GM19372 (cell line): Measurements from ENCODE around the gene RABGAP1L.
"Not testable (repeated sequence)": the region's sequence is repeated elsewhere in the genome, so short reads cannot be mapped to it uniquely, and the experiment has no call there.

Source experiments
- ATAC-seq: cut with Tn5 transposase; IDR thresholded peaks from one replicate; pipeline ENCODE4 v1.9.1; 2021; ENCODE audit warnings: mild to moderate bottlenecking, low read depth, moderate library complexity; ENCODE audit not compliant: unreplicated experiment

RABGAP1L gene

DNA sequence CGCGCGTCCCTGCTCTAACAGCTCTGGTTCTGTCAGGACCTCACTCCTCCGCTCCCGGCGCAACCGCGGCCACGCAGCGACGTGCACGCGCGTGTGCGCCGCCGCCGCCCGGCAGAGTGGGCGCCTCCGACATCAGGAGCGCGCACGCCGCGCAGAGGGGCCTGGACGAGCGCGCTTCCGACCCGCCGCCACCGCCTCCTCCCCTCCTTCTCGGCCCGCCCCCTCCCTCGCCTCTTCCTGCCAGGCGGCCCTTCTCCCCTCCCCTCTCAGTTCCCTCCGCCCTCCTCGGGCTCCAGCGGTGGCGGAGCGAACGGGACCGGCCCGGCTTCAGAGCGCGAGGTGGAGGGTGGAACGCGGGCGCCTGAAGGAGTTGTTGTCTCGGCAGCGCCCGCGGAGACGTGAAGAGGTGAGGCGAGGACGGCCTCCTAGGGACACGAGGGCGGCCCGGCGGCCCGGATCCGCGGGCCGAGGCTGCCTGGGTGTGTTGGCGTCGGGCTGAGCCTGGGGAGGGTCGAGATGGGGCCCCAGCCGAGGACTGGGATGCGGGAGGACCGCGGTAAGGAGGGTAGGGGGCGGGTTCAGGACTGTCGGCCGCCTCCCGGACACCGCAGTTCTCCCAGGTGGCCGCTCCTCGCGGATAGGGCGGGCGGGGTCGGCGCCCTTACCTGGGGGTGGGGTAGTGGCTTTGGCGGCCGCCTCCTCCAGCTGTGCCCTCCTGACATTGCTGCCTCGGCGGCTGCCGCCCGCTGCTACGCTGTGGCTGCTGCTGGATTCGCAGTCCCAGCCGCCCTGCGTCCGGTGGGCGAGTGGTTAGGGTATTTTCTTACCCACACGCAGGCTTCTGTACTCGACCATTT lies at the start of gene RABGAP1L:
Gene RABGAP1L, plus strand, starts transcription at position 269 of the 857 bp plus-strand sequence.
- peak; percentile 65 for ATAC-seq

DNA sequence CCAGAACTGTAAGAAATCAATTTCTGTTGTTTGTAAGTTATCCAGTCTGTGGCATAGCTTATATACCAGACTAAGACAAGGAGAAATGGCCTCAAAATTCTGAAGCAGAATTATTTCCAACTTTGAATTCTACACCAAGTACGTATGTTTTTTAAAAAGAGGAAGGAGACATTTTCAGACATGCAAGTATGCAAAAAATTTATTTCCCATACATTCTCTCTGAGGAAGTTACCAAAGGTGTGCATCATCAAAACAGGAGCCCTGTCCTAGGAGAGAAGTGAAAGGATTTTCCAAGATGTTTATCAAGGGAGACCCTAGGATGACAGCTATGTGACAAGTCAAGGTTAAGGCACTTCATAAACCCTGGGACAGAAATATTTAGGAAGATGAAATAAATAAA lies 49.3 kb upstream of the RABGAP1L start:
- no peak for ATAC-seq

DNA sequence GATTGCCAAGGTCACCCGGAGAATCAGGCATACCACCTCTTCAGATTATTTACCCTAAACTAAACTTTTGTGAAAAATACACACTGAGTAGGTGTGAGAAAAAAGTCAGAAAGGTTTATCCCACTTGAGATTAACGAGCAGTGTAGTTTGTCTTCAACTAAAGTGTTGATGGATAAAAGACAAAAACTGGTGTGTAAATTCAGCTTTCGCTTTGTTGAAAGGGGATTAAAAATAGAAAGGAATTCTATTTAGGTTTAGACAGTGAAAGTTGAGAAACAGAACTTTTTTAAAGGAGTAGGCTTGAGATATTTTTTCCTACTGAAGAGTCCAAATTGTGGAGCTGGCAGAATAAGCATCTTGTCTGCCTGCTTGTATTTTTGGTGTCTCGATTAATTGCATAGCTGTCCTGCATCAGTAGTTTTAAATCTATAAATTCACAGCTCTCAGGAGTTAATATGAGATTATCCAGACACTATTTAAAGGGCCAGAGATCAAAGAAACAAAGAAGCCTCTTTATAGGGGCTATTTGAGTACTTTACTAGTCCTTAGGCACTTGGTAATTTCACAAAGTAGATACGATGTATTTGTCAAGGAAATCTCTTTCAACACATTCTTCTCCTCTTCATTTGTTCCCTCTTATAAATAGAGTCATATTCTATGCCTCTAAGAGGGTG lies 46.7 kb upstream of the RABGAP1L start:
- ATAC-seq: no peak

GRCh38 chr1:174114106-174114505 lies 45.2 kb upstream of the RABGAP1L start:
- no peak for ATAC-seq

GRCh38 chr1:174114788-174115448 lies 44.4 kb upstream of the RABGAP1L start:
- ATAC-seq: peak; percentile 76

GRCh38 chr1:174116042-174116441 lies 43.3 kb upstream of the RABGAP1L start:
- ATAC-seq: no peak

GRCh38 chr1:174118751-174119150 lies 40.6 kb upstream of the RABGAP1L start:
- no peak for ATAC-seq

GRCh38 chr1:174122318-174122717 lies 37.0 kb upstream of the RABGAP1L start:
- ATAC-seq: not testable (repeated sequence)

GRCh38 chr1:174123843-174124242 lies 35.5 kb upstream of the RABGAP1L start:
- no peak for ATAC-seq

DNA sequence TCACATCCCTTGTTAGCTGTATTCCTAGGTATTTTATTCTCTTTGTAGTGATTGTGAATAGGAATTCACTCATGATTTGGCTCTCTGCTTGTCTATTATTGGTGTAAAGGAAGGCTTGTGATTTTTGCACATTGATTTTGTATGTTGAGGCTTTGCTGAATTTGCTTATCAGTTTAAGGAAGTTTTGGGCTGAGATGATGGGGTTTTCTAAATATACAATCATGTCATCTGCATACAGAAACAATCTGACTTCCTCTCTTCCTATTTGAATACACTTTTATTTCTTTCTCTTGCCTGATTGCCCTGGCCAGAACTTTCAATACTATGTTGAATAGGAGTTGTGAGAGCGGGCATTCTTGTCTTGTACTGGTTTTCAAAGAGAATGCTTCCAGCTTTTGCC lies 32.1 kb upstream of the RABGAP1L start:
- ATAC-seq: not testable (repeated sequence)

DNA sequence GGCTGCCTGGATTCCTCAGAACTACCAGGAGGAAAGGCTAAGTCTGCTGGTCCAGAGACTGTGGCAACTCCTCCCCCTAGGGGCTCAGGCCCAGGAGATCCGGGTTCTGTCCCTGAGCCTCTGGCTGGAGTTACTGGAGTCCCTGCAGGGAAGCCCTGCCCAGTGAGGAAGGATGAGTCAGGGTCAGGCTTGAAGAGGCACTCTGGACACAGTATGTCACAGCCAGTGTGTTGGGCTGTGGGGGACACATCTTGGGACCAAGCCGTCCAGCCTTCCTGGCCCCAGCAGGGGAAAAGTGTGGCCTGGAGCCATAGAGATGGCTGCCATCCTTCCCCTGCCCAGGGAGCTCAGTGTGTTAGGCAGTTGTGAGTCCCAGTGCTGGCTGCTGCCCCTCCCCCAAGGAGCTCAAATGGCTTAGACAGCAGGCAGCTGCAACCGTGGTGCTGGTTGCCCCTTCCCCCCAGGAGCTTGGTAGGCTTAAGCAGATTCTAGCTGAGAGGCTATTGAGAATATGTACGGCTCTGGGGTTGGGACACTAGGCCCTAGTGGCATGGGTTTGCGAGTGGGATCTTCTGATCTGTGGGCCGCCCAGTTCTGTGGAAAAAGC lies 28.2 kb upstream of the RABGAP1L start:
- no peak for ATAC-seq

- ATAC-seq: no peak
Measured at GRCh38 chr1:174134003-174134659, 25.2 kb upstream of the RABGAP1L start.

- no peak for ATAC-seq
Measured at GRCh38 chr1:174135211-174135610, 24.1 kb upstream of the RABGAP1L start.

GRCh38 chr1:174136714-174137113 lies 22.6 kb upstream of the RABGAP1L start:
- ATAC-seq: no peak

- no peak for ATAC-seq
Measured at GRCh38 chr1:174142836-174143235, 16.5 kb upstream of the RABGAP1L start.

GRCh38 chr1:174143727-174144396 lies 15.5 kb upstream of the RABGAP1L start:
- not testable (repeated sequence) for ATAC-seq

DNA sequence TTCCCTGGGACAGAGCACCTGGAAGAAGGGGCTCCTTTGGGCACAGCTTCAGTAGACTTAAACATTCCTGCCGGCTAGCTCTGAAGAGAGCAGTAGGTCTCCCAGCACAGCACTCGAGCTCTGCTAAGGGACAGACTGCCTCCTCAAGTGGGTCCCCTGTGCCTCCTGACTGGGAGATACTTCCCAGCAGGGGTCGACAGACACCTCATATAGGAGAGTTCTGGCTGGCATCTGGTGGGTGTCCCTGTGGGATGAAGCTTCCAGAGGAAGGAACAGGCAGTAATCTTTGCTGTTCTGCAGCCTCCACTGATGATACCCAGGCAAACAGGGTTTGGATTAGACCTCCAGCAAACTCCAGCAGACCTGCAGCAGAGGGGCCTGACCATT lies 14.9 kb upstream of the RABGAP1L start:
- ATAC-seq: not testable (repeated sequence)

DNA sequence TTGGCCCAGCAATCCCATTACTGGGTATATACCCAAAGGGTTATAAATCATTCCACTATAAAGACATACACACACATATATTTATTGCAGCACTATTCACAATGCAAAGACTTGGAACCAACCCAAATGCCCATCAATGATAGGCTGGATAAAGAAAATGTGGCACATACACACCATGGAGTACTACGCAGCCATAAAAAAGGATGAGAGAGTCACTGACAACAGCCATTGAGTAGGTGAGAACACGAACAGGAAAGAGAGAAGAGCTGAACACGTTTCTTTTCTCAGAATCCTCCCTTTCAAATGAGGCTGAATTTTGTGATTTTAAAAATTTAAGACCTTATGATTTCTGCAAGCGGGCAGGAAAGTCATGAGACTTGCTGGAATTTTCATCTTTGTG lies 10.1 kb upstream of the RABGAP1L start:
- ATAC-seq: no peak

DNA sequence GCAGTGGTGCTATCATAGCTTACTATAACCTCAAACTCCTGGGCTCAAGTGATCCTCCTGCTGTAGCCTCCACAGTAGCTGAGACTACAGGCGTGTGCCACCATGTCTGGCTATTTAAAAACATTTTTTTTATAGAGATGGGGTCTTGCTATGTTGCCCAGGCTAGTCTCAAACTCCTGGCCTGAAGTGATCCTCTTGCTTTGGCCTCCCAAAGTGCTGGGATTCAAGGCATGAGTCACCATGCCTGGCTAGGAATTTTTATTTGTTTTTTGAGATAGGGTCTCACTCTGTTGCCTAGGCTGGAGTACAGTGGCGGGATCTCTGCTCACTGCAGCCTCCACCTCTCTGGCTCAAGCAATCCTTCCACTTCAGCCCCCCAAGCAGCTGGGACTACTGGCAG lies 8.8 kb upstream of the RABGAP1L start:
- no peak for ATAC-seq

- no peak for ATAC-seq
Measured at GRCh38 chr1:174152427-174152826, 6.9 kb upstream of the RABGAP1L start.
